Hindlimb muscle (tissue), 1 donor: ENCODE measurements around the gene OSBPL8. TPM values are rescaled to one million over a fixed set of nuclear protein-coding genes. Genes with fewer than 3 reads are reported as not detected.
"Not testable (repeated sequence)": the region's sequence is repeated elsewhere in the genome, so short reads cannot be mapped to it uniquely, and the experiment has no call there.

Experiments
- DNase-seq: peaks from one replicate; pipeline ENCODE4 v3.0.0-alpha.2; 2013
- polyA plus RNA-seq: library from polyadenylated mRNA; unstranded; fragments of 120-200 nt; gene quantifications from one replicate; pipeline ENCODE4 v1.2.1, GENCODE V29; 2013; ENCODE audit not compliant: insufficient read length

Gene OSBPL8
- polyA plus RNA-seq, 1 donor, result 23.9 TPM

DNA sequence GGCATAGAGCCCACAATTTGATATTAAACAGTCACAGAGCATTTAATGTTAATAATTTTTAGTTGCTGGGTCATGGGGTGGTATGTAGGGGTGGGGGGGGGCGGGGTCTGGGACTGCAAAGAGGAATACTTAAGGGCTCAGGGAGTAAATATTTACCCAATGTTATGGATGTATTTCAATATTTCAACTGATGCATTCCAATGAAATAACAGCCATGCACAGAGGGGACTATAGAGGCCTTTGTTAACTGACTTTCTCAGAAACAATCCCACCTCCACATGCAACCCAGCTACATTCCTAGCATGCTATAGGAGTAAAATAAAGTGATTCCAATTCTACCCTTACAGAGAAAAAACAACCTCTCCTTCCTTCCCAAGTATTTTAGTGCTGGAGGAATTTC is 203.5 kb downstream of the OSBPL8 start:
- DNase-seq, result no peak

DNA sequence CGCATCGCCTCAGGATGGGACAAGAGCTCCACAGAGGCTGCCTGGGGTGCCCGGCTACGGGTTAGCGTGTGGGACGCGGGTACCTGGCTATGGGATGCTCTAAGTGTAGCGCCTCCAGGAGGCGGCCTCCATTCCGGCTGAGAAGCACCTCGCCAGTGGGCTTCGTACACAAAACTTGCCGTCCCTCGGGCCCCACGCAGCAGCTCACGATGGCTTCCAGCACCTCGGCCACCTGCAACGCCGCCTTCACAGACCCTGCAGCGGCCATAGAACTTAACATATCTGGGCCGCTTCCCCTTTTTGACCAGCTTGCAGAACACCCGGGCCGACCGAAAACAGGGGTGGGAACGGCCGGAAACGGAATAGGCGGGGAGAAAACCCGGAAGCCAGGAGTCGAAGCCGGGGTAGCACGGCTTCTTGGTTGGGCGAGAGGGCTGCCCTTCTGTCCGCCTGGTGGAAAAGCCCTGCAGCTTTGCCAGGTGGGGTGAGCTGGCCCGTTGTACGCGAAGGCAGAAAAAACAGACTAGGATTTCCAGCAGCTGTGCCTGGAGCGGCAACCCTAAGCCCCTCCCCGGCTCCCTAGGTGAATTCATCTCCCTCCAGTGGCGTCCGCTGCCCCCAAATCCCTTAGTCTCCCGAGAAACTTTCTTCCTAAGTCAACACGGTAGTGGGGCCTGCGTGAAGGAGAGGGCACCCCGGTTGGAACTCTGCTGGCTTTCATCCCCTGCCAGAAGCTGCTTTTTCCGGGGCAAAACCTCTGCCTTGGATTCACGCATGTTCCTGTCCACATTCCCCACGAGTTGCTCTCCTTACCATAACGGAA is 211.3 kb downstream of the OSBPL8 start, which contains the start of gene BBS10:
TSS of gene BBS10 (minus strand) at position 337 of the 823 bp plus-strand sequence. CDS start at position 280, 57 bp downstream.
- peak; percentile 93 for DNase-seq

DNA sequence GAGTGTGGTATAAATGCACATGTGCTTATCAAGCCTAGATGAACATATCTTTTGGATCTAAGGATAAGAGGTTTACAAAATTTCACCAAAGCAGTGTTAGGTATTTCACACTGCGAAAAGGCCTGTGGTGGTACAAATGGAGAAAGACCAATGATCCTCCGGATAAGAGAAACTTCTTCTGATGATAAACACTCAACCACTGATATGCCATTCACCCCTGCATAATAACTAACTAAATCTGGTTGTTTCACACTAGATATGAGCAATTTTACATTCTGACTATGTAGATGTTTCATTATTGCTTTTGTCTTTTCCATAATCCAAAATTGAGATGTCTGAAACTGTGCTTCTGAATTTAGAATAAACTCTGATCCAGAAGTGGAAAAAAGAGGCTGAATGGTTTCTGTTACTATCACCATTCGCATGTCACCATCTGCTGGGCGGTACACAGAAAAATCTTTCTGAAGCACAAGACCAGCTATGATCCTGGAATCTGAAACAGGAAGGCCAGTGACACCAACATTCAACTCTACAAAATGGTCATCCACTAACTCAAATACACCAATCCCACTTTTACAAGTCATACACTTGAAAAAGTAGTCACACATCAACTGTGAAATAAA is 212.7 kb downstream of the OSBPL8 start:
- peak; percentile 66 for DNase-seq

DNA sequence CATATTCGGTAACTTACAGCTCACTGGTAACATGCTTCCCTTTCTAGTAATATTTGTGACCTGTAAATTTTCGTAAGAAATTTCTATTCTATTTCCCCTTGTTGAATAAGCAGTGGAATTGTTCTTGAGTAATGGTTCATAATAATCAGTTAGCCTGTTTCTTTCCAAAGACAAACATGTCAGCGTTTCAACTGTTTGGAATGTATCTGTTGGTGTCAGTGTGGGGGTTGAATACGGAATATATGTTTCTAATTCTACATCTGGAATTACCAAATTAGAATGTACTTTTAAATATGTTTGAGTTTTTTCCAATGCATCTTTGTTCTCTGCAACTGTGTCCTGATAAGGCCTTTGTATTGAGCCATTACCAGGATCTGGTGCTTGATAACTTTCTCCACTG is 213.3 kb downstream of the OSBPL8 start:
- DNase-seq, result no peak

DNA sequence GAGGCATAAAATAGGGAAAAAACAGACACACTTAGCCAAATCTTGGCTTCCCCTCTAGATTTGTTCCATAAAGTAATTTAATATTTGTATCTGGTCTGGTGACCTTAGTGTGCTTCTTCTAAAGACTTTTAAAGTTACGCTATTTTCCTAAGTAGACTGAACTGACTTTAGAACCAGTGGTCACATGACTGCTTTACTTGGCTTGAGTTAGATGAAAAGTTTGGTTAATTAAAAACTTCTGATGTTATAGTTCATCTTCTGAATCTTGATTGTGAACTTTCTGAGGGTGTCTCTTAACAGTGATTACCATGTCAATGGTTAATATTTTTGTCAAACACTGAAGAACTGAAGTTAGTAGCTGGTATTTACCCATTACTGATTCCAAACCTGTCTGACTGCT is 214.0 kb downstream of the OSBPL8 start:
- DNase-seq, result no peak

DNA sequence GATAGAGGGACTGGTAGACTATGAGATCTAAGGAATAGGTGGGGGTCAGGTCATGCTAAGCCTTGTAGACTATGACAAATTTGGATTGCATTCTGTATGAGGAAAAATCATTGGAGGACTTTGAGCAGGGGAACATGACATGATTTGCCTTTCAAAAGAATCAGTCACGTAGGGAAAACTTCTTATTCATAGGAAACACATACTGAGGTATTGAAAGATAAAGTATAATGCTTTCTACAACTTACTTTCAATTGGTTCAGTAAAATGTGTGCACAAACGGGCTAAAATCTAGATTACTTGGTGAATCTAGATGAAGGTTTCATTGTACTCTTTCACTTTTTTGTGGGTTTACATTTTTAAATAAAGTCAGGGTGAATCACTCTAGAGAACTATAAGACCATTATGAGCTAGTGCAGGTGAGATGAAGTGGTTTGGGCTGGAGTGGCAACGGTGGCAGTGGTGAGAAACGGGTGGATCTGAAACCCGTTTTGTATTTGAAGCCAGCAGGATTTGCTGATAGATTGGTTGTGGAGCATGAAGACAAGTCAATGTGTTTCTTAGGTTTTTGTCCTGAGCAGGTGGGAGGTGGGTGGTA is 218.0 kb downstream of the OSBPL8 start:
- DNase-seq, result no peak

DNA sequence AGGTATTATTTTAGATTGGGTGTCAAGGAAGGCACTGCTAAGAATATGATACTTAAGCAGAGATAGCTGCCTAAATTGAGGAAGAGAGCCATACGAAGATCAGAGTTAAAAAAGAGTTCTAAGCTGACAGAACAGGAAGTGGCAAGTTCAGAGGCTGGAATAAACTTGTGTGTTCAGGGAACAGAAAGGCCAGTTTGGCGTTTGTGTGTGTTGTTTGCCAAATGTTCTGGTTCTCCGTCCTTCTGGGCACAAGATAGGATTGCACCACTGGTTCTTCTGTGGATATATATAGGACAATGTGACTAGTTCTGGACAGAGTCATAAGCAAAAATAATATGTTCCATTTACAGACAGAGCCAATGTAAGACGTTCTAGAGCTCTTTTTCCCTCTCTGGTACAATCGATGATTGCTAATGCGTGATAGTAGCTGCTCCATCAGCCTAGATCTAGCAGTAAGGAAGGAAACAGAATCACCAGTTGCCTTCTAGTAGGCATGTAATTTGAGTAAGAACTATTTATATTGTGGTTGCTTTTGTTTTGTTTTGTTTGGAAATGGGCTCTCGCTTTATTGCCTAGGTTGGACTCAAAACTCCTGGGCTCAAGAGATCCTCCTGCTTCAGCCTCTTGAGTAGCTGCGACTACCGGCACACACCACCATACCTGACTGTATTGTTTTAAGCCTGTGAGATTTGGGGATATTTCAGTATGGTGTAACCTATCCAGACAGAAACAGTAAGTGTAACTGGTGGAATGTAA is 218.7 kb downstream of the OSBPL8 start:
- no peak for DNase-seq

DNA sequence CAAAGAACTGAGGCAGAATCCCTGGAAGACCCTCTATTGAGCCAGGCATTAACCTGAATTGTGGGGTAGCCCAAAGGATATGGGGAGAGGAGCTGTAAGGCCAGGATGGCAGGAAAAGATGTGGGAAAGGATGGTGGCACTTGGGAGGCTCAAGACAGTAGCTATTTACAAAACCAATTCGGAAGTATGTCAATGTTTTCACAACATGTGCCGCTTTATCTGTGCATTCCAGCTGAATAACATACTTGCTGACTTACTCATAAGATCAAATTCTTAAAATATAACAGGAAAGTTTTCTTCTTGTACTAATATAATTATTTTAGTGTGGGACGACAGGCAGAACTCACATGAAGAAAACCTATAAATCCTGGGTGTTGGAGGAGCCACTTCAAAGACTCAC is 222.0 kb downstream of the OSBPL8 start:
- no peak for DNase-seq

DNA sequence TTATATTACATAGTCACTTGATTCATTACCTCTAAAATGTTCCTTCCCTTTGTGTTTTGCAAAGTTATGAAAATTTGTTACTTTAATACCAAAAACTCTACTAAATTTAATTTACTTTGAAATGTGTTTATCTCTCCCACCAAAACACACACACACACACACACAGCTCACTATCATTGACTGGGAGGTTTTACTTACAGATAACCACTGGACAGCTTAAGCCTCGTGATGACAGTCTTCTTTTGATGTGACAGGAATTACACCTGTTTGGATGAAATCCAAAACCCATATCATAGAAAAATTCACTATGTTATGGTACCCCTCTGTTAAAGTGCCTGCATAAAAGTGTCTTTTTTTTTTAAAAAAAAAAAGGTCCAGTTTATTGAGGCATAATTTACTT is 227.0 kb downstream of the OSBPL8 start:
- DNase-seq, result no peak

DNA sequence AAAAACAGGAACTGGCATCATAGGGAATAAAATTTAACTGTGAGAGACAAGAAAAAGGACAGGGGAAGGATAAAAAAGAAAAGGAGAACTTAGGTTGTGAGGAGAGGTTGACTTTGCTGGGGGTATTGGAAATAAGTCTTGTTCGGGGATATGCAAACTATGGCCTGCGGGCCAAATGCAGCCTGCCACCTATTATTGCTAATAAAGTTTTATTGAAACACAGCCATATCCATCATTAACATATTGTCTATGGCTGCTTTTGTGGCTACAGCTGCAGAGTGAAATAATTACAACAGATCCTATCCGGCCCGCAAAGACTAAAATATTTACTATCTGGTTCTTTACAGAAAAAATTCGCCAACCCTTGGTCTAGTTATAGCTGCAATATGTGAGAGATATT is 230.0 kb downstream of the OSBPL8 start:
- no peak for DNase-seq

DNA sequence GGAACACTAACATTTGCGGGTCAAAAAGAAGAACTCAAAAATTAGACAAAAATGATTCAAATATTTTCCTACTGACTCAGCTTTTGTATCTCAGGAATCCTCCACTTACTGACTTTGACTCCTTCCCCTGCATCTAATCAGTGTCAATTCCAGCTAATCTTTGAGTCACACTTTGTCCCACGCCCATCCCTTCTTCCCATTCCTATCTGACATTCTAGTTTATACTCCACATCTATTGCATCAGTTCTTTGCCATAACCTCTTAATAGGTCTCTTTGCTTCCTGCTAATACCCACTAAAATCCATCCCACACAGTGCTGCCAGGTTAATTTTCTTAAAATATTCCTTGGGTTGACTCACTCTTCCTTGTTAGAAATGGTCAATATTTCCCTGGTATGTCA is 230.4 kb downstream of the OSBPL8 start:
- DNase-seq, result no peak

DNA sequence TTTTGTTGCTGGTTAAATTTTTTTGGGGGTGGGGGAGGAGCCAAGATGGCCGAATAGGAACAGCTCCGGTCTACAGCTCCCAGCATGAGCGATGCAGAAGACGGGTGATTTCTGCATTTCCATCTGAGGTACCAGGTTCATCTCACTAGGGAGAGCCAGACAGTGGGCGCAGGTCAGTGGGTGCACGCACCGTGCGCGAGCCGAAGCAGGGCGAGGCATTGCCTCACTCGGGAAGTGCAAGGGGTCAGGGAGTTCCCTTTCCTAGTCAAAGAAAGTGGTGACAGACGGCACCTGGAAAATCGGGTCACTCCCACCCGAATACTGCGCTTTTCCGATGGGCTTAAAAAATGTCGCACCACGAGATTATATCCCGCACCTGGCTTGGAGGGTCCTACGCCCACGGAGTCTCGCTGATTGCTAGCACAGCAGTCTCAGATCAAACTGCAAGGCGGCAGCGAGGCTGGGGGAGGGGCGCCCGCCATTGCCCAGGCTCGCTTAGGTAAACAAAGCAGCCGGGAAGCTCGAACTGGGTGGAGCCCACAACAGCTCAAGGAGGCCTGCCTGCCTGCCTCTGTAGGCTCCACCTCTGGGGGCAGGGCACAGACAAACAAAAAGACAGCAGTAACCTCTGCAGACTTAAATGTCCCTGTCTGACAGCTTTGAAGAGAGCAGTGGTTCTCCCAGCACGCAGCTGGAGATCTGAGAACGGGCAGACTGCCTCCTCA is 239.8 kb downstream of the OSBPL8 start:
- DNase-seq, result not testable (repeated sequence)

DNA sequence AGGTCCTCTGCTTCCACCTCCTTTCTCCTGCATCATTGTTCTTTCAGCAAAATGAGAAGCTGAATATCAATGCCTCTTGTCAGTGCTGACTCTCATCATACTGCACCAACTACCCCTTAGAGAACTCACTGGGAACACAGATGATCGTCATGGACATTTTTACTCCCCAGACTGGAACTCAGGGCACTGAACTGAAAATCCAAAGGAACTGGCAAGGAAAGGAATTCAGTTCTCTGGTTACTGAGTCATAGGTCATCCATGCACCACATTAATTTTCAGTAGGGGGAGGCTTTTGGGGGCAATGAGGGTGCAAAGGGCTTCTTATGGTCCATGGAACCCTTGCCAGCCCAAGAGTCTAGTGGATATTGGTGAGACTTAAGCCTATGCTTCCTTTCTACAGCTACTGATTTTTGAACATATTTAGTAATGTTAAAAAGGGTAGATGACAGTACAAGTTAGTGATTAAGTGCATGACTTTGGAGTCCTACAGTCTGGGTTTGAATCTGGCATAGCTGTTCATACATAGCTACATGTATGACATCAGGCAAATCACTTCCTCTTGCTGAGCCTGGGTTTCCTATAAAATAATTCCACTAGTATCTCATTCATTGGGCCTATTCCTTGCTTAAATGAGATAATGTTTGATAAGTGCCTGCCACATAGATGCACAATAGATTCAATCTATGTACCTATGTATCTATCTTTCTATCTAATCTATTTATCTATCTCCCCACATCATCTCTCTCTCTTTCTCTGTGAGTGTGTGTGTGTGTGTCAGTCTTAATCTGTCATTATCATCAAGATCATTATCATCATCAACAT is 240.6 kb downstream of the OSBPL8 start:
- DNase-seq, result no peak

DNA sequence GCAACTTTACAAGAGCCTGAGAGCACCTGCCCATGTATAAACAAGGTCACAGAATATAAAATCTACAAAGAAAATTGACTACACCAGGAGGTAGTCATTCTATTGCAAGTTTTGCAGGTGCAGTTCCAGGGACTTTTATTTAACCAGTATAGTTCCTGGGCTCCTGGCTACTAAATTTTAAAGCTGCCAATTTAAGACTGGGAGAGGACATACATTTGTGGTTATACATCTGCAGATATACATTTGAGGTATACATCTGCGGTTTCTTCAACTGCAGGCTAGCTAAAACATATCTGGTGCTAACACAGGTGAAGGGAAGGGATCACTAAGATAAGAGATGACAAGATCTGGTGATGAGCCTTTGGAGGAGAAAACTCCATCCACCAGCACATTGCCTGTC is 241.6 kb downstream of the OSBPL8 start:
- no peak for DNase-seq

DNA sequence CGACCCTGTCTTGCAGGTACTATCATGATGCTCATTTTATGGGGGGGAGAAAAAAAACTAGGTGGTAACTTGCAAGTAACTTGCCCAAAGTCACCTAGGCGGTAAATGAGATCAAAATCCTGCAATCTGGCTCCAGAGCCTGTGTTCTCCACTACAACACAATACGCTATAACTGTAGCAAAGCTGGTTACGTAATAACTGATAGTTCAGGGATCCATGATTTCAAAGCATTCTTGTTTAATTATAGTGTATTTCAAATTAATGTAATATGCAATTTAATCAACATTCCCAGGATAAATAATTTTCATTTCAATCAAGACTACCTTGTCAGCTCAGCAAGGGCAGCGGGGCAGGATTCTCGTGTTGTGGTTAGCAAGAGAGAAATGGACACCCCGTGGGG is 243.1 kb downstream of the OSBPL8 start:
- no peak for DNase-seq

DNA sequence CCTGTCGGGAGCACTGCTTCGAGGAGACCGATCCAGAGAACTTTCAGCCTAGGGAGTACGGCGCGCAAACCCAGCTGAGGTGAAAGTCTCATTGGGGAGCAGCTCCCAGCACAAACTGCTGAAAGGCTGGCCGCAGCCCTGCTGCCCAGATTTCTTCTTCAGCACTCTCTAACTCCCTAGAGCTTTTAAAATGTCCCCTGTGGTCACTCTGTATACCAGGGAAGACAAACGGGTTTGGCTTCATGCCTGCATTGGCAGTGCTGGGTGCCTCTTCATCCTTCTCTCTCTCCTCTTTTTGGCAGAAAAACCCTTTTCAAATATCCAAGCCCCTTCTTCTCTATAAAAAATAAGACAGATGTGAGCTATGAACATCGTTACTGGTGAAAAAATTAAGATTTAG is 246.3 kb downstream of the OSBPL8 start:
- DNase-seq, result no peak

DNA sequence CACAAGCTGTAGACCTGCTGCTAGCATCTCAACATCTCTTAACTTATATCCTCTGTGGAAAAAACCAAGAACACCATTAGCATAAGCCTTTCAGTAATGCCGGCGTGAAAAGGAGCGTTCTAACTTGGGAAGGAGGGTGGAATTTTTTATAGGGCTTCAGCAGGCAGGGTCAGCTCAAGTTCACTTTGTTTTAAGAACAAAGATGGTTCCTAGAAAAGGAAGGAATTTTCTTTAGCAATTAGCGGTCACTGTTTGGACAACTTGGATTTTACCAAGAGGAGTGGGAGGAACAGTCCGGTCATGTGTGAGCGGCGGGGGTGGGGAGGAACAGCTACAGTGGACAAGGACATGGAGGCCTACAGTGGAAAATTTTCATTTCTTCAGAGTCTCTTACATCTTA is 247.3 kb downstream of the OSBPL8 start:
- no peak for DNase-seq

DNA sequence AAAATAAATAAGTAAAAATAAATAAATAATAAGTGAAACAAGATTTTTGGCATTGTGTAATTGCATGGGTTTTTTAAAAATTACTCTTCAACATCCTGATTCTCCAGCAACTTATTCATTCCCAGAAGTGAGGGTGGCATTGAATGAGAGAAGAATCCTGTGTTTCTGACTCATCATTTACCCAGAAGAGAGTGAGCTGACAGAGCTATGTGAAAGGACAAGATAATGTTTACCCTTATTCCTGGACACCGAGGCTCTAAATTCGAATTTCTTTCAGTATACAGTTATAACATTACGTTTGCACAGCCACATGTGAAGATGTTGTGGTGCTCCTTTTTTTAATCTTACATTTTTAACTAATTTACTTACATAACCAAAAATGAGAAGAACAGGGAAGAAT is 247.8 kb downstream of the OSBPL8 start:
- DNase-seq, result no peak

DNA sequence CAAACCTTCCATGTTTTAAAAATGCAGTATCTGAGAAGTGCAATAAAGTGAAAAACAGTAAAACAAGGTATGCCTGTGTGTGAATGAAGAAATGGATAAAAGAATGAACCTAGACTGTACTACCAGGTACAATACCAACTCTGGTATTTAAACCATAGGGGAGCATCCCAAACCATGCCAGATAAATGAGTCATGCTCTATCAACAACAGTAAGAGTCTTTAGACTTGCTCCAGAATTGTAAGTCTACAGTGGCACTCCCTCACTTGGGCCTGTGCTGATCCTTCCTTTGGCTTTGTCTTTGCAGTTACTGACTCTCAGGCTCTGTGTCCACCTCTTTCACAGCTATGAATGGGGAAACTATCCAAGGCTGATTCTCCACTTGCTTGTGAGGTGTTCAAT is 249.5 kb downstream of the OSBPL8 start:
- no peak for DNase-seq

DNA sequence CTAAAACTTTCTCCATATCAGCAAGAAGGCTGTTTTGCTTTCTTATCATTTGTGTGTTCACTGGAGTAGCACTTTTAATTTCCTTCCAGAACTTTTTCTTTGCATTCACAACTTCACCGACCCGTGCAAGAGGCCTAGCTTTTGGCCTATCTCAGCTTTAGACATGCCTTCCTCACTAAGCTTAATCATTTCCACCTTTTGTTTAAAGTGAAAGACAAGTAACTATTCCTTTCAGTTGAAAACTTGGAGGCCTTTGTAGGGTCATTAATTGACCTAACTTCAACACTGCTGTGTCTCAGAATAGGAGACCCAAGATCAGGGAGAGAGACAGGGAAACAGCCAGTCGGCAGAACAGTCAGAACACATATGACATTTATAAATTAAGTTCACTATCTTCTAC is 250.7 kb downstream of the OSBPL8 start:
- no peak for DNase-seq

DNA sequence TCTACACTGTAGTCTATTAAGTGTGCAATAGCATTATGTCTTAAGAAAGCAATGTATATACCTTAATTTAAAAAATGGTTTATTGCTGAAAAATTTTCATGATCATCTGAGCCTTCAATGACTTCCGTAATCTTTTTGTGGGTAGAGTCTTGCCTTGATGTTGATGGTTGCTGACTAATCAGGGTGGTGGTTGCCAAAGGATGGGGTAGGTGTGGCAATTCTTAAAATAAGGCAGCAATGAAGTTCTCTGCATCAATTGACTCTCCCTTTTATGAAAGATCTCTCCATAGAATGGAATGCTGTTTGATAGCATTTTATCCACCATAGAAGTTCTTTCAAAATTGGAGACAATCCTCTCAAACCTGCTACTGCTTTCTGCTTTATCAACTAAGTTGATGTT is 252.5 kb downstream of the OSBPL8 start:
- no peak for DNase-seq
